Measurements from ENCODE around the gene B4GALNT4.

Gene B4GALNT4

GRCh38 chr11:376531-377173 lies 7.4 kb downstream of the B4GALNT4 start:
- no peak overlapping the region for H3K27ac ChIP-seq
- H2AFZ ChIP-seq (ENCODE audit: low read depth) = no peak overlapping the region
- peaks cover 27% of the 10 kb centered on the region; the same call in 1 of the 2 replicates for H3K27me3 ChIP-seq (ENCODE audit: insufficient read depth, low read depth)
- H4K20me1 ChIP-seq (ENCODE audit: insufficient read depth) = no peaks in the 10 kb centered on the region
- no peak for TF ChIP-seq CTCF (conservative IDR thresholded peaks at IDR 0.05; ENCODE audit: low read depth, low read length)
- no peak overlapping the region for H3K4me2 ChIP-seq
- H3K79me2 ChIP-seq (ENCODE audit: insufficient read depth, low read depth) = no peaks in the 10 kb centered on the region
- no peaks in the 10 kb centered on the region for H3K36me3 ChIP-seq (ENCODE audit: insufficient read depth)
- no peaks in the 10 kb centered on the region for H3K4me1 ChIP-seq (ENCODE audit: low read depth, poor library complexity, severe bottlenecking)
- no peak overlapping the region for H3K4me3 ChIP-seq (IDR thresholded peaks at IDR 0.05; ENCODE audit: insufficient read depth, low read depth, low read length)
- no peak overlapping the region for H3K9ac ChIP-seq

GRCh38 chr11:377174-377865 lies 8.0 kb downstream of the B4GALNT4 start:
- no peak overlapping the region for H2AFZ ChIP-seq (ENCODE audit: low read depth)
- H3K79me2 ChIP-seq (ENCODE audit: insufficient read depth, low read depth) = no peaks in the 10 kb centered on the region
- H3K9ac ChIP-seq = no peak overlapping the region
- no peak for TF ChIP-seq CTCF (conservative IDR thresholded peaks at IDR 0.05; ENCODE audit: low read depth, low read length)
- peaks cover 26% of the 10 kb centered on the region for H3K27me3 ChIP-seq (ENCODE audit: insufficient read depth, low read depth)
- no peaks in the 10 kb centered on the region for H4K20me1 ChIP-seq (ENCODE audit: insufficient read depth)
- H3K4me2 ChIP-seq = no peak overlapping the region
- H3K36me3 ChIP-seq (ENCODE audit: insufficient read depth) = no peaks in the 10 kb centered on the region
- no peak overlapping the region for H3K27ac ChIP-seq
- no peak overlapping the region for H3K4me3 ChIP-seq (IDR thresholded peaks at IDR 0.05; ENCODE audit: insufficient read depth, low read depth, low read length)
- no peaks in the 10 kb centered on the region for H3K4me1 ChIP-seq (ENCODE audit: low read depth, poor library complexity, severe bottlenecking)

GRCh38 chr11:377883-378500 lies 8.7 kb downstream of the B4GALNT4 start:
- no peak overlapping the region for H3K9ac ChIP-seq
- H3K79me2 ChIP-seq (ENCODE audit: insufficient read depth, low read depth) = no peaks in the 10 kb centered on the region
- no peaks in the 10 kb centered on the region for H3K4me1 ChIP-seq (ENCODE audit: low read depth, poor library complexity, severe bottlenecking)
- no peaks in the 10 kb centered on the region for H4K20me1 ChIP-seq (ENCODE audit: insufficient read depth)
- no peak overlapping the region for H2AFZ ChIP-seq (ENCODE audit: low read depth)
- peaks cover 29% of the 10 kb centered on the region for H3K27me3 ChIP-seq (ENCODE audit: insufficient read depth, low read depth)
- H3K27ac ChIP-seq = no peak overlapping the region
- H3K4me2 ChIP-seq = no peak overlapping the region
- no peaks in the 10 kb centered on the region for H3K36me3 ChIP-seq (ENCODE audit: insufficient read depth)
- TF ChIP-seq CTCF (conservative IDR thresholded peaks at IDR 0.05; ENCODE audit: low read depth, low read length) = no peak
- H3K4me3 ChIP-seq (IDR thresholded peaks at IDR 0.05; ENCODE audit: insufficient read depth, low read depth, low read length) = no peak overlapping the region

GRCh38 chr11:379205-380094 lies 10.2 kb downstream of the B4GALNT4 start:
- Histone ChIP-seq H2AFZ (ENCODE audit: low read depth) (no peak overlapping the region), H3K9ac (no peak overlapping the region), H3K27ac (no peak overlapping the region), H3K4me2 (no peak overlapping the region), H3K36me3 (ENCODE audit: insufficient read depth) (no peaks in the 10 kb centered on the region), H3K4me3 (IDR thresholded peaks at IDR 0.05; ENCODE audit: insufficient read depth, low read depth, low read length) (no peak overlapping the region), H3K27me3 (ENCODE audit: insufficient read depth, low read depth) (peaks cover 32% of the 10 kb centered on the region), H4K20me1 (ENCODE audit: insufficient read depth) (no peaks in the 10 kb centered on the region), H3K4me1 (ENCODE audit: low read depth, poor library complexity, severe bottlenecking) (no peaks in the 10 kb centered on the region), H3K79me2 (ENCODE audit: insufficient read depth, low read depth) (no peaks in the 10 kb centered on the region)
- TF ChIP-seq CTCF (conservative IDR thresholded peaks at IDR 0.05; ENCODE audit: low read depth, low read length) = no peak
